IPS-18a (cell line): ENCODE measurements around the gene SOSTDC1.

Experiments
- H3K27ac ChIP-seq: one replicate; pipeline ENCODE4 v1.5.1; 2013; ENCODE audit warnings: low read length
- H3K27me3 ChIP-seq: one replicate; pipeline ENCODE4 v1.6.1; 2013; ENCODE audit warnings: mild to moderate bottlenecking, low read length; ENCODE audit not compliant: control insufficient read depth, insufficient read depth
- H3K36me3 ChIP-seq: one replicate; pipeline ENCODE4 v1.6.1; 2013; ENCODE audit warnings: low read depth, low read length; ENCODE audit not compliant: control insufficient read depth
- H3K4me1 ChIP-seq: one replicate; pipeline ENCODE4 v1.6.1; 2013; ENCODE audit warnings: low read depth, low read length; ENCODE audit not compliant: control insufficient read depth
- H3K4me3 ChIP-seq: one replicate; pipeline ENCODE4 v1.5.1; 2013; ENCODE audit warnings: low read length
- H3K9ac ChIP-seq: one replicate; pipeline ENCODE4 v1.6.1; 2013; ENCODE audit warnings: mild to moderate bottlenecking, low read length, moderate library complexity
- H3K9me3 ChIP-seq: one replicate; pipeline ENCODE4 v1.6.1; 2013; ENCODE audit warnings: low read depth, low read length; ENCODE audit not compliant: control insufficient read depth

Gene SOSTDC1

GRCh38 chr7:16494551-16494950, 29.0 kb upstream of the SOSTDC1 start:
- Histone ChIP-seq H3K27ac (no peak overlapping the region), H3K36me3 (no peaks in the 10 kb centered on the region), H3K4me3 (no peak overlapping the region), H3K9me3 (no peaks in the 10 kb centered on the region), H3K9ac (no peak overlapping the region), H3K27me3 (no peaks in the 10 kb centered on the region), H3K4me1 (no peaks in the 10 kb centered on the region)

DNA sequence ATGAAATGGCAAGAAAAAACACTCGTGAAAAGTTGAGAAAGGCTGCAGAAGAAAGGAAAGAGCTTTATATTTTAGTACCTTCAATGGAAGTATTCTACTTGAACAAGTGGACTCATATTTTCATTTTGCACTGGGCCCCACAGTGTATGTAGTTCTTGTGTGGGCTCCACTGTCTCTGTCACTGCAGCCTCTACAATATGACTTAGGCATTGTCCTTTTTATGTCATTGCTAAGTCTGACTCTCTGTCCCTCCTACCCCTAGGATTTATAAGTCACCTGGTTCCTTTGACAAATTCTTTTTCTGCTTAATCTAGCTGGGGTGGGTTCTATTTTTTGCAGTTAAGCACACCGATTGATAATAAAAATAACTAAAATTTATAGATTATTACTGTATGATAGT, 27.7 kb upstream of the SOSTDC1 start:
- Histone ChIP-seq H3K36me3 (no peaks in the 10 kb centered on the region), H3K27ac (no peak overlapping the region), H3K9ac (no peak overlapping the region), H3K4me3 (no peak overlapping the region), H3K9me3 (no peaks in the 10 kb centered on the region), H3K4me1 (no peaks in the 10 kb centered on the region), H3K27me3 (no peaks in the 10 kb centered on the region)

DNA sequence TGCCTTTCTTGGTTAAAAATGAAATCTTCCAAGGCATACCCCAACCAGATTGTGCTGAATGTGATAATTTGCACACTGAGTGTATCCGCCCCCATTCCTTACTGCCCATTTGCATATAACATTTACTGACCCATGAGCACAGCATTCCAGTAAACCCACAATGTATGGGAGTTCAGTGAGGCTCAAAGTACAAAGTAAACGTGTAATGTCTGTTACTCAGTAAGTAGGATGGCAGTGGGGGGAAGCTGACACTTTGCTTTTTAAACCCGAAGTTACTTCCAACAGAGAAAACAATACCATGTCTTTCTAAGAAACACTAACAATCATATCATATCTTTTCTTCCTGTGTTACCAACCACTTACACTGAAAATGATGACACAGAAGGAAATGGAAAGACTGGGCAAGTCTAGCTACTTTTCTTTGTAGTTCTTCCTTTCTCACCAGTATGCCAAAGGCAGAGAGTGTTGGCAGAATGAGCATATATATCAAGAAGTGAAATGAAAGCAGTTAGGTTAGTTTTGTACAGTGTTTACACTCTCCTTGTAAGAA, 27.1 kb upstream of the SOSTDC1 start:
- Histone ChIP-seq H3K27me3 (no peaks in the 10 kb centered on the region), H3K27ac (no peak overlapping the region), H3K36me3 (no peaks in the 10 kb centered on the region), H3K4me3 (no peak overlapping the region), H3K9ac (no peak overlapping the region), H3K4me1 (no peaks in the 10 kb centered on the region), H3K9me3 (no peaks in the 10 kb centered on the region)

DNA sequence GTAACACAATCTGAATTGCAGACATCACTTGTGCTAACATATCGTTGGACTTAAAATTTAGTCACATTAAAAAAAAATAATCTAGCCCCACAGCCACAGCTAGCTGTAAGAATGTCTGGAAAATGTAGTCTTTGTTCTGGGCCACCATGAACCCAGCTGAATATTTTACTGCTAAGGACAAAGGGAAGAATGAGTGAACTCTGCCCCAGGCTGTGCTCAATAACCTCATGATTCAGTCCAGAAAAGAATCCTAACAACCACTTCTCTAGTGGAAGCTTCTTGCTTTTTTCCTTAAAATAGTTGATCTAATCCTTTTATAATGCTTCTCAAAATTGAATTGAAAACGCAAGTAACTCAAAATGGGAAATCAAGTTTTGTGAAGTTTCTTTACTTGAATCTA, 25.6 kb upstream of the SOSTDC1 start:
- Histone ChIP-seq H3K4me3 (no peak overlapping the region), H3K9ac (no peak overlapping the region), H3K9me3 (no peaks in the 10 kb centered on the region), H3K27ac (no peak overlapping the region), H3K27me3 (no peaks in the 10 kb centered on the region), H3K36me3 (no peaks in the 10 kb centered on the region), H3K4me1 (no peaks in the 10 kb centered on the region)

- no peak overlapping the region for H3K4me3 ChIP-seq
- H3K9ac ChIP-seq: no peak overlapping the region
- H3K9me3 ChIP-seq: no peaks in the 10 kb centered on the region
- no peaks in the 10 kb centered on the region for H3K27me3 ChIP-seq
- H3K4me1 ChIP-seq: peaks cover 7% of the 10 kb centered on the region
- no peaks in the 10 kb centered on the region for H3K36me3 ChIP-seq
- no peak overlapping the region for H3K27ac ChIP-seq
These were observed 19.1 kb upstream of the SOSTDC1 start for GRCh38 chr7:16484453-16485158.

GRCh38 chr7:16479591-16479990, 14.1 kb upstream of the SOSTDC1 start:
- Histone ChIP-seq H3K9ac (no peak overlapping the region), H3K4me3 (no peak overlapping the region), H3K4me1 (peaks cover 4% of the 10 kb centered on the region), H3K27ac (no peak overlapping the region), H3K27me3 (no peaks in the 10 kb centered on the region), H3K9me3 (no peaks in the 10 kb centered on the region), H3K36me3 (no peaks in the 10 kb centered on the region)

DNA sequence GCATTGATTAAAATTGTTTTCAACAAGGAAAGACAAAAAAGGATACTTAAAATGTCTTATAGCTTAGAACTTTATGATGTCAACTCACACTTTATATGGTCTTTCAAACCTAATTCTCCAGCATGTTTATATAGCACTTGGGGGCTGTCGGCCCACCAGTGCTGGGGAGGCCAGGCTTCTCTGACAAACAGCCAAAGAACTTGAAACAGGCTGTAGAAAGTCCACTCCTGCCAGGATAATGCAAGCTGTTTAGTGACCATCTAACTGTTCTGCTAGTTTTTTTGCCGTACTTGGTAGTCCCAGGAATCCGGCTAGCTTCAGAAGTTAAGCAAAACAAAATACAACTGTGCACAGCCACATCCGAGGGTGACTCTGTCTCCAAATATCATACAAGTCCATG, 13.6 kb upstream of the SOSTDC1 start:
- H3K4me3 ChIP-seq: no peak overlapping the region
- H3K9ac ChIP-seq: no peak overlapping the region
- no peaks in the 10 kb centered on the region for H3K27me3 ChIP-seq
- no peak overlapping the region for H3K27ac ChIP-seq
- no peaks in the 10 kb centered on the region for H3K4me1 ChIP-seq
- H3K9me3 ChIP-seq: no peaks in the 10 kb centered on the region
- H3K36me3 ChIP-seq: no peaks in the 10 kb centered on the region

DNA sequence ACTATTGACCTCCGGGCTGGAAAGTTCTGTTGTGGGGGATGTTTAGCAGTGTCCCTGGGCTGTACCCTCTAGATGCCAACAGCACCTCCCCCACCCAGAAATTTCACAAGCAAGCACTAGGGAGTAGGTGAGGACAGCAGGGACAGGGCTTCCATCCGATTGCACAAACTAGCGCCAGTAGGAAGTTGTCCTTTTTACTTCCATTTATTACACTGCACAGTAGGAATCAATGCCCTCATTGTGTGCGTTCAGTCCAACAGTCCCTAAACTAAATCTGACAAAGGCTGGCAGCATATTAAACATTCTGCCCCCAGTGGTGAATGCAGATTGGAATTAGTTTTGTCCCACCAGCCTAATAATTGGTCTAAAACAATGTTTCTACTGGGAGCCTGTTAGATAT, 6.4 kb upstream of the SOSTDC1 start:
- H3K9me3 ChIP-seq: no peaks in the 10 kb centered on the region
- peaks cover 6% of the 10 kb centered on the region for H3K4me1 ChIP-seq
- no peaks in the 10 kb centered on the region for H3K27me3 ChIP-seq
- H3K9ac ChIP-seq: no peak overlapping the region
- H3K27ac ChIP-seq: no peak overlapping the region
- no peak overlapping the region for H3K4me3 ChIP-seq
- no peaks in the 10 kb centered on the region for H3K36me3 ChIP-seq

GRCh38 chr7:16463949-16464715, 1.4 kb downstream of the SOSTDC1 start:
- no peak overlapping the region for H3K27ac ChIP-seq
- H3K36me3 ChIP-seq: no peaks in the 10 kb centered on the region
- no peaks in the 10 kb centered on the region for H3K27me3 ChIP-seq
- peaks cover 35% of the 10 kb centered on the region for H3K4me1 ChIP-seq
- no peaks in the 10 kb centered on the region for H3K9me3 ChIP-seq
- H3K9ac ChIP-seq: no peak overlapping the region
- H3K4me3 ChIP-seq: no peak overlapping the region

GRCh38 chr7:16463520-16463919, 2.0 kb downstream of the SOSTDC1 start:
- no peak overlapping the region for H3K27ac ChIP-seq
- peaks cover 35% of the 10 kb centered on the region for H3K4me1 ChIP-seq
- H3K9ac ChIP-seq: no peak overlapping the region
- H3K4me3 ChIP-seq: no peak overlapping the region
- H3K36me3 ChIP-seq: no peaks in the 10 kb centered on the region
- H3K9me3 ChIP-seq: no peaks in the 10 kb centered on the region
- H3K27me3 ChIP-seq: no peaks in the 10 kb centered on the region

DNA sequence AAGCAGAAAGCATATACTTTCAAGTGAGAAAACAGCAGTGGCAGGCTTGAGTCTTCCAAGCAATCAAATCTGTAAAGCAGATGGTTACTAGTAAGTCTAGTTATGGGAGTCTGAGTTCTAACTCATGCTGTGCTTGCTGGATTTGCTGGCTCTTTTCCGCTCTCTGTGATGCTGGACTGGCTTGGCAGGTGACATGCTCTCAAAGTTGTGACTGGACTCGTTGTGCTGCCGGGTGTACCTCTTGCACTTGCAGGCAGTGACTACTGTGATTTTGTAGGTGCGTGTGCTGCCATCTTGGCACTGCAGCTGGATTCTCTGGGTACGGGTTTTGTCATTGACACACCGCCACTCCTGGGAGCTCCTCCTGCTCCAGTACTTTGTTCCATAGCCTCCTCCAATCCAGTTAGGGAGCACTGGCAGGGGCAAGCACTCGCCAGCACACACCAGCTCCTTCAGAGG, 3.1 kb downstream of the SOSTDC1 start:
- no peaks in the 10 kb centered on the region for H3K9me3 ChIP-seq
- H3K27me3 ChIP-seq: no peaks in the 10 kb centered on the region
- no peak overlapping the region for H3K4me3 ChIP-seq
- H3K4me1 ChIP-seq: peaks cover 35% of the 10 kb centered on the region
- no peak overlapping the region for H3K27ac ChIP-seq
- no peaks in the 10 kb centered on the region for H3K36me3 ChIP-seq
- no peak overlapping the region for H3K9ac ChIP-seq
